ENCODE results near the gene GAD2. TPM values are rescaled to one million over a fixed set of nuclear protein-coding genes. Genes with fewer than 3 reads are reported as not detected.

Gene GAD2
- total RNA-seq, result not detected in 2 replicates

- no peak for DNase-seq (ENCODE audit: low read depth, low spot score)
Measured at GRCh38 chr10:26216585-26217395, at the start of gene GAD2. TSS of gene GAD2 (plus strand) at chr10:26216774. CDS start at chr10:26216810, 36 bp downstream.

DNA sequence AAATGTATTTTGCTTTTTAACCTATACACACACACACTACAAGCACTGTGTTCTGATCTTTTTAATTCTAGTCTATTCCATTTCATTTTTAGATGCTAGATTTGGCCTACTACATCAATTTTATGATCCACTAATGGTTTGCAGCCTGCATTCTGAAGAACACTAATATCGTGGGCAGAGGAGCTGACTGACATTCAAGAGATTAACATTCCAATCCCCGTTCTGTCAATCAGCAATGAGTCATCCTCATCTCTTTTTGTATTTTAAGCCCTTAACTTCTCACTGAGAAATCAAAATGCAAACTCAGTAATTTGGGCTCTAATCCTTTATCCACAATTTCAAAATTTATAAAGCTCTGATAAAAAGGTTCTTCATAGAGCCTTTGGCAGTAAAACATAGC, 47.1 kb upstream of the GAD2 start:
- no peak for DNase-seq (ENCODE audit: low read depth, low spot score)

DNA sequence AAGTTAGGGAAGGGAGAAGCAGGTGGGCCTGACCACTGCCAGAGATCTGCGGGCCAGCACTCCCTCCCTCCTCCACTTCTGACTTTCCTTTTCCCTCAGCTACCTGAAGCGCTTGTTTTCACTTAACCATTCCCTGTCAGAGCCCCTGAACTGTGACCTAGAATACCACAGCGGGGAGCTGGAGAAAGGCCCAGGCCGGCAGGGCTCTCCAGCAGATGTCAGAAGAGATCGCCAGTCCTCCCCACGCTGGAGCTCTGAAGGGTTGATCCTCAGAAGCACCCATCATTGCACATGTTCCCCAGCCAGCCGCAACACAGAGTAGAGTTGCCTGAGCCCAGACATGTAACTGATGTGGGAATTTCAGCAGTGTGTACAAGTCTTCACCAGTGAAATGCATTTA, 44.4 kb upstream of the GAD2 start:
- DNase-seq (ENCODE audit: low read depth, low spot score), result no peak

DNA sequence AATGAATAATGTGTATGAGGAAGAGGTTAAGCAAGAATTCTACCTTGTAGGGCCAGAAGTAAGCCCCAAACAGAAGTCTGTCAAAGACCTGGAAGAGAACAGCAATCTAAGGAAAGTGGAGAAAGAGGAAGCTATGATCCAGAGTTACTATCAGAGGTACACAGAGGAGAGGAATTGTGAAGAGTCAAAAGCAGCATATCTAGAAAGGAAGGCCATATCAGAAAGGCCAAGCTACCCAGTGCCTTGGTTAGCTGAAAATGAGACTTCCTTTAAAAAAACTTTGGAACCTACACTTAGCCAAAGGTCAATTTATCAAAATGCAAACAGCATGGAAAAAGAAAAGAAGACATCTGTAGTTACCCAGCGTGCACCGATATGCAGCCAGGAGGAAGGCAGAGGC, 42.7 kb upstream of the GAD2 start:
- DNase-seq (ENCODE audit: low read depth, low spot score), result no peak

DNA sequence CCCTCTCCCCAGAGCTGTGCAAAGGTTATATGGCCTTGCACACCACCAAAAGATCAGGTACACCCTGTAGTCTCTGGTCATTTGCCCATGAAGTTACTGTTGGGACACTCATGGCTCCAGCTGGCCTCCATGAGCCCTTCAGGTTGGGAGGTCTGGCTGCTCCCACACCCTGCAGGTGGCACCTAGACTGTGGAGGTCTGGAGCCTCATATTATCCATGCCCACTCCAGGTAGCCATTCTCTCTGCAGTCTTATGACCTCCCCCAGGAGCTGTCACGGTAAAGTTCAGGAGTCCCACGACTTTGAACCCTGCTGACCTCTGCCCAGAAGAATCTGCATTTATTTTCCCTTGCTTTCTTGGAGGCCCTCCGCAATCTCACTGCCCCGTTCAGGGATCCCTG, 39.2 kb upstream of the GAD2 start:
- DNase-seq (ENCODE audit: low read depth, low spot score), result no peak

DNA sequence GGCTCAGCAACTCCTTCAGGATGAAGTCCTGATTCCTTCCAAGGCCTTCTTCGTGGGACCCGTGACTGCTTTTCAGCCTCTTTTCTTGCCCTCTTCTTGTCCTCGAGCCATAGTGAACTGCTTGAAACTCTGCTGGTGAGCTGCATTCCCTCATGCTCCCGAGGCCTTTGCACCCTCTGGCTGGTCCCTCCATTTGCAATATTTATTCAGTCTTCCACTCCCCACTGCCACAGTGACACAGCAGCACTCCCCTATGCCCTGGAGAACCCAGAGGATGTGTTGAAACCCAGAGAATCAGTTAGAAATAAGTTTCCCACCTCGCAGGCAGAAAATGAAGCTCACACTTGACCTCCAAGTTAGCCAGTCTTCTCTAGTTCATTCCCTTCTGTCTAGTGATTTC, 22.3 kb upstream of the GAD2 start:
- DNase-seq (ENCODE audit: low read depth, low spot score), result no peak

- no peak for DNase-seq (ENCODE audit: low read depth, low spot score)
Measured at GRCh38 chr10:26197248-26197647, 19.3 kb upstream of the GAD2 start.

DNA sequence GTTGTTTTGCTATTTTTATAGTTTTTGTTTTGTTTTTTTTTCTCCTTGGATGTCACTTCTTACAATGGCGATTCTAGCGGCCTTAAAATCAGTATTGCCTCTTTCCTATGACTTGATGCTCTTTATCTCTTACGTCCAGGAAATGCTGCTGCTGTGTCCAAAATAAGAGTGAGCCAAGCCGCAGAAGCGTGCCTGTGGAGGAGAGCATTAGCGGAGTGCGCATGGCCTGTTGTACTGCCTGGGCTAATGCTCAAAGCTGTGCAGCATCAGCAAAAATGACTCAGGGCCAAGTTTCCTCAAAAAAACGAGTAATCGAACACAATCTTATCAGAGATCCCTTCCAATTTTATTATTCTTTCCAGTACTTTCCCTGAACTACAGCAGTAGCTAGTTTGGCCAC, 18.5 kb upstream of the GAD2 start:
- DNase-seq (ENCODE audit: low read depth, low spot score), result no peak

DNA sequence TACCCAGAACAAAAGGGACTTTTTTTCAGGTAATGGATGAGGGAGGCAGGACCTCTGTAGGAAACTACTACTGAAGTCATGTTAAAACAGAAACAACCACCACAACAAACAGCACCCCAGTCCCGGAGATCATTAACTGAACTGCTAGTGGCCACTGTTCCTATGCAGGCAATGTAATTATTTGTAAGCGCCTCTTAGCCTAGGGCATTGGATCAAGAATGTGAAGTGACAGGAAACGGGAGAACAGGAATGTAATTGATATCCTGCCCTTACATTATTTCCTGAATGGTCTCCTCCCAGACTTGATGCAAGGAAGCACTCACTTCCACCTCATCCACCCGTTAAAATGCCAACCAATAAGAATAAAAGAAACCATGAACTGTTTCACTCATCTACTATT, 16.7 kb upstream of the GAD2 start:
- no peak for DNase-seq (ENCODE audit: low read depth, low spot score)

- DNase-seq (ENCODE audit: low read depth, low spot score), result no peak
Measured at GRCh38 chr10:26205223-26205622, 11.4 kb upstream of the GAD2 start.

- no peak for DNase-seq (ENCODE audit: low read depth, low spot score)
Measured at GRCh38 chr10:26211781-26212444, 4.7 kb upstream of the GAD2 start.

- no peak for DNase-seq (ENCODE audit: low read depth, low spot score)
Measured at GRCh38 chr10:26212511-26212910, 4.1 kb upstream of the GAD2 start.

- no peak for DNase-seq (ENCODE audit: low read depth, low spot score)
Measured at GRCh38 chr10:26213157-26213800, 3.3 kb upstream of the GAD2 start.

GRCh38 chr10:26214004-26214403, 2.6 kb upstream of the GAD2 start:
- no peak for DNase-seq (ENCODE audit: low read depth, low spot score)

DNA sequence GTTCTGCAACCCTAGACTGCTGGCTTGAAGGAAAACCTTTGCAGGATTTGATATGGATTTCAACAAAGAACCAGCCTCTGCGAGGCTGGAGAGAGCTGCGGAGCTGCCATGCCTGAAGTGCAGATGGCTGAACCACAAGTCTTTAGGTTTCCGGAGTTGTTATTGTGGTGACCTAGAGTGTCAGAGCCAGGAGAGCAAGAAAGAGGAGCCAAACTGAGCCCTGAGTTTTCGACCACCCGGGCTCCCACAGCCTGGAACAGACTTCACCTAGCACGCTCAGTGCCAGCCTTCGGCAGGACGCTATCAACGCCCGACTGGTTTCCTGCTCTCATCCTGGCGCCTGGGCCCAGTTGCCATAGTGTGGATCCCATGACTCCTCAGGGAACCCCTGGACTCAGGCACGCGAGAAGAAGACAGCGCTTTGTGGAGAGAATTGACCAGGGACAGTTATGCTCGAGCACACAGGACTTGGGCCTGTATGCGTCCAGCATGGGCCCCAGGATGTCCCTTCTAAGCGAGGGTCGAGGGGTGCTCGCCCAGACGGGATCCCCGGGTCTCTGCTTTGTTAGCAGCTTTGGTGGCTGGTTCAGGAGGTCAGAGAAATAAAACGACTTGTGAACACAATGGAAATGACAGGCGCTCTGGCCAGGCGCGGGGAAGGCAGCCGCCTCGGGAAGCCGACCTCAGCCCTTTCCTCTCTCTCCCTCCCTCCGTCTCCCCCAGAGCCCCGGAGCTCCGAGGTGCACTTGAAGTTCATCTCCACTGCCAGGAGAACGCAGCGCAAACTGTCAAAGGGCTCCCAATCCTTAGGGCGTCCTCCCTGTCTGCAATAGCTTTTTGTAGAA, 1.8 kb upstream of the GAD2 start:
- no peak for DNase-seq (ENCODE audit: low read depth, low spot score)

DNA sequence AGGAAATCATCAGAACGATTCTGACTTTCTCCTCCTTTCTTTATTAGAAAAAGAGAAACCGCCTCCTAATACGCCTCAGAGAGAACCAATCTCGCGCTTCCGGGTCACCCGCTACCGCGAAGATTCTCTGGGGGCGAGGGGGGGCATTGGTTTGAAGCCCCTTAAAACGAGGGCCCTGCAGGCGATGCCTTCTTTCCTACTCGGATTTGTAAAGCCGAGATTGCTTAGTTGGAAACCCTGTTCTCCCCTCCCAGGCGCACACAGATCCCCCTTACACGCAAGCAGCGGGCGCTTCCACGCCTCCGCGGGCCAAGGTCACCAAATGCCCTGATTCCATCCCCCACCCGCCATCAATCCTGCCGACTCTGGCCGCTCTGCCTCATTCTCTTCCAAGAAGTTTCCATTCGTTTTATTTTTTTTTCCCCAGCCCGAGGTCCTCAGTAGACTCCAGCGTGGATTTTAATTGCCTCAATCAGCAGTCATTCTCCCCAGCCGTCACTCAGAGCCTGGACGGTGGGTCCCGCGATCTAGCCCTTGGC, 1.1 kb upstream of the GAD2 start:
- DNase-seq (ENCODE audit: low read depth, low spot score), result no peak

- DNase-seq (ENCODE audit: low read depth, low spot score), result no peak
Measured at GRCh38 chr10:26215935-26216584, 514 bp upstream of the GAD2 start.

DNA sequence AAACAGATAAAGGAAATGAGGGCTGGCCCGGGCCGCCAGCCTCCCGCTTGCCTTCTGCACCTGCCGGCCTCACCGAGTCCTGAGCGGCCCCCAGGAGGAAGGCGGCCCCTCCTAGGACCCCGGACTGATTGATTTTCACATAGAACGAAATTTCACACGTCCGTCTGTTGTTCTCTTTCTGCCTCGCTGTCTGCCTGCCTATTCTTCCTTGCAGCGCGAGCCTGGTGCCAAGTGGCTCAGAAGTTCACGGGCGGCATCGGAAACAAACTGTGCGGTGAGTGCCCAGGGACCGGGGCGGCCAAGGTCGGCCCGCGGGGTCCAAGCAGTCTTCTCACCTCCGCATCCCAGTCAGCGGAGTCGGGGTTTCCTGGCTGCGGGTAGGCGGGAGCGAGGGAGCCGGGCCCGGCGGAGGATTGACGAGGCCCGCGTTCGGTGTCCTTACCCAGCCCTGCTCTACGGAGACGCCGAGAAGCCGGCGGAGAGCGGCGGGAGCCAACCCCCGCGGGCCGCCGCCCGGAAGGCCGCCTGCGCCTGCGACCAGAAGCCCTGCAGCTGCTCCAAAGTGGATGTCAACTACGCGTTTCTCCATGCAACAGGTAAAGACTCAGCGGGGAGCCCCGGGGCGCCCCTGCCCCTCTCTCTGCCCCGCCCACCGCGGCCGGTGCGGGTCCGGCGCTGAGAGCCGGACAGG, 967 bp downstream of the GAD2 start:
- no peak for DNase-seq (ENCODE audit: low read depth, low spot score)

DNA sequence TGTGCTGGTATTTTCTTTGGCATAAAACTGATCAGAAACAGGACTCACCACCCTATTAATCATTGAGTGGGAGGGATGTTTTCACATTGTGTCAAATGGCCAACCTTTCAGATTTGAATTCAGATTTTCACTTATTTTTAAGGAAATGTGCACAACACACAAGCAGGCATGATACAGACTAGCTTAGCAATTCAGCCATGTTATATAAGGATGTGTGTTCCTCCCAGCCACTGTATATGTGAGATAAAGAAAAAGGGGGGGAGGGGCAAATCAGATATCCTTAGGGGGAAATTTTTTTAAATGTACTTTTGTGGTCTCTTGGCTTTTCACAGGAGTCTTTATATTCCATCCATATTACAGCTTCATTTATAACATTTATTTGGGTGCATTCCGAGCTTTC, 3.1 kb downstream of the GAD2 start:
- no peak for DNase-seq (ENCODE audit: low read depth, low spot score)

DNA sequence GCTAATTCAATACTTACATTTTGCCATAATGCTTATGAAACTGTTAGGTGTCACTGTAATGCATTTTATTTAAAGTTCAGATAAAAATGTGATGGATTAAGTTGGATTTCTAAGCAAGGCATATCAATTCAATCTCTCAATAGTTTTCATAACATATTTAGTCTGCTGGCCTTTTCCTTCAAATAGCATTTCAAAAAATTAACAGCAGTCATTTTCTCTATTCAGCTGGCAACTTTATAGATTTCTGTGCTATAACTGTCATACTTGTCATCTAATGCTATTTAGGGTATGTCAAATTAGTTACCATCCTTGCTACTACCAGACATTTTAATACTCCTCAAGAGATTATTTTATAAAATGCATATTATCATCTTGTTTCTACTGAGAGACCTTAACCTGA, 4.3 kb downstream of the GAD2 start:
- no peak for DNase-seq (ENCODE audit: low read depth, low spot score)

All from pulmonary artery endothelial cell (primary cell).